ENCODE measurements around the gene CMKLR1. TPM values are rescaled to one million over a fixed set of nuclear protein-coding genes. Genes with fewer than 3 reads are reported as not detected.

Gene CMKLR1
- total RNA-seq, 1 experiment from 2014 or later: 0.24 TPM

DNA sequence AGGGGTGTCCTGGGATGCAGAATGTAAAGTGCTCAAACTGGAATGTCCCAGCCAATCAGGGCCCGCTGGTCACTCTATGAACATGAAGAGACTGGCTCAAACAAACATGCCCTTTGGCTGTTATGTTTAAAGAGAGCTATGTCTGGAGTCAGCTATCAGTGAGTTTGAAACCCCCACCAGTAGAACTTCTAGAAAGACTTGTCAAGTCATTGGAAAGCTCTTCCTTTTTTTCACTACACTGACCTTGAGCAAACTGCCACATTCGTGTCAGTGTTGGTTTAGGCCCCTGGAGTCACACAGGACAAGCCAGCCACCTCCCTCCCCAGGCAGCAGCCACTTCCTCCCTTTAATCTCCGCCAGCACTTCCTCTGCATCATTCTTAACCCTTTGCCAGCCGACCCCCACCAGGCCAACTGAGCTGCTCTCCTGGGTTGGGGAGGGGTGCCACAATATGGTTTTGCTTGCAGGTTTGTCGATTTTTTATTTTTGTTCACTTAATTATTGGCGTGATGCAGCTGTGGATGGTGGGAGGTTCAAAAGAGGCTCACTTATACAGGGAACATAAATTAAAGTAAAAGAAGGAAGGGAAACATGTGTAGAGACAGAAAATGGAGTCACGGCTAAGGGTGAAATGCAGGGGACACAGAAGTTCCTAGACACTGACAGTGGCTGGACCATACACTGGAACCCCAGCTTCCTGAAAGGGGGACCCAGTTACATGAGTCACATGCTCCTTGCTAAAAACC is 25.3 kb downstream of the CMKLR1 start:
- Histone ChIP-seq H3K9me3 (ENCODE audit: low read depth, low read length, poor library complexity, severe bottlenecking) (no peaks in the 10 kb centered on the region), H3K4me1 (ENCODE audit: insufficient read depth, low read length, poor library complexity, severe bottlenecking) (no peaks in the 10 kb centered on the region), H3K27me3 (replicated peaks; ENCODE audit: insufficient read depth, low read depth, low read length, poor library complexity) (no peaks in the 10 kb centered on the region), H3K36me3 (ENCODE audit: insufficient read depth, low read length, poor library complexity, severe bottlenecking) (no peaks in the 10 kb centered on the region), H3K27ac (ENCODE audit: low read depth, low read length, poor library complexity, severe bottlenecking) (no peak overlapping the region), H3K4me3 (ENCODE audit: low read depth, low read length, poor library complexity, severe bottlenecking) (no peak overlapping the region)
- no peak for TF ChIP-seq EZH2 (IDR thresholded peaks at IDR 0.05; ENCODE audit: borderline replicate concordance, low read depth, low read length, poor library complexity, severe bottlenecking)
- TF ChIP-seq, protein P1, sequence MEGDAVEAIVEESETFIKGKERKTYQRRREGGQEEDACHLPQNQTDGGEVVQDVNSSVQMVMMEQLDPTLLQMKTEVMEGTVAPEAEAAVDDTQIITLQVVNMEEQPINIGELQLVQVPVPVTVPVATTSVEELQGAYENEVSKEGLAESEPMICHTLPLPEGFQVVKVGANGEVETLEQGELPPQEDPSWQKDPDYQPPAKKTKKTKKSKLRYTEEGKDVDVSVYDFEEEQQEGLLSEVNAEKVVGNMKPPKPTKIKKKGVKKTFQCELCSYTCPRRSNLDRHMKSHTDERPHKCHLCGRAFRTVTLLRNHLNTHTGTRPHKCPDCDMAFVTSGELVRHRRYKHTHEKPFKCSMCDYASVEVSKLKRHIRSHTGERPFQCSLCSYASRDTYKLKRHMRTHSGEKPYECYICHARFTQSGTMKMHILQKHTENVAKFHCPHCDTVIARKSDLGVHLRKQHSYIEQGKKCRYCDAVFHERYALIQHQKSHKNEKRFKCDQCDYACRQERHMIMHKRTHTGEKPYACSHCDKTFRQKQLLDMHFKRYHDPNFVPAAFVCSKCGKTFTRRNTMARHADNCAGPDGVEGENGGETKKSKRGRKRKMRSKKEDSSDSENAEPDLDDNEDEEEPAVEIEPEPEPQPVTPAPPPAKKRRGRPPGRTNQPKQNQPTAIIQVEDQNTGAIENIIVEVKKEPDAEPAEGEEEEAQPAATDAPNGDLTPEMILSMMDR (conservative IDR thresholded peaks at IDR 0.05; ENCODE audit: low read depth, low read length): no peak
- intact Hi-C loops (cut with micrococcal nuclease; ENCODE audit: unreplicated experiment): no loop called here
- DNase-seq (ENCODE audit: low spot score): no peak
- ChIA-PET CTCF (interaction anchor here (0.6 to 1.0 kb wide), 2 partner anchors 13 to 299 kb away, joined by 3 to 4 read pairs; no protein-coding TSS in a partner anchor), POLR2A (ENCODE audit: low non-redundant PET) (no interaction called here)
- no TSS peak for BruUV-seq (replicated peaks)

DNA sequence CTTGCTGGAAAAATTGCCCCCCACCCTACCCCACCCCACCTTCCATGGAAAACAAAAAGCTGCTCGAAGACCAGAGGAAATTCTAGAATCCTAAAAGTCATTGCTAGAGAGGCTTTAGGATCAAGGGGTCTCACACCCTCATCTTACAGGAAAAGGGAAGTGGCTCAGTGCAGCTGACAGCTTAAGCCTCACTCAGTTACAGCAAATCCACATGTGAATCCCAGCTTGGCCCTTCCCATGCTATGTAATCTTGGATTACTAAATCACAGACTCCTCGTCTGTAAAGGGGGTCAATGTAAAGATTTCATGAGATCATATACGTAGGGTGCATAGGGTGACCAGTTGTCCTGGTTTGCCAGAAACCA is 25.9 kb downstream of the CMKLR1 start:
- no TSS peak for BruUV-seq (replicated peaks)
- Histone ChIP-seq H3K4me1 (ENCODE audit: insufficient read depth, low read length, poor library complexity, severe bottlenecking) (no peaks in the 10 kb centered on the region), H3K9me3 (ENCODE audit: low read depth, low read length, poor library complexity, severe bottlenecking) (no peaks in the 10 kb centered on the region), H3K27ac (ENCODE audit: low read depth, low read length, poor library complexity, severe bottlenecking) (no peak overlapping the region), H3K36me3 (ENCODE audit: insufficient read depth, low read length, poor library complexity, severe bottlenecking) (no peaks in the 10 kb centered on the region), H3K27me3 (replicated peaks; ENCODE audit: insufficient read depth, low read depth, low read length, poor library complexity) (no peaks in the 10 kb centered on the region), H3K4me3 (ENCODE audit: low read depth, low read length, poor library complexity, severe bottlenecking) (no peak overlapping the region)
- POLR2A ChIA-PET (ENCODE audit: low non-redundant PET): no interaction called here
- TF ChIP-seq, protein P1 (conservative IDR thresholded peaks at IDR 0.05; ENCODE audit: low read depth, low read length): no peak
- TF ChIP-seq EZH2 (IDR thresholded peaks at IDR 0.05; ENCODE audit: borderline replicate concordance, low read depth, low read length, poor library complexity, severe bottlenecking): no peak
- no peak for DNase-seq (ENCODE audit: low spot score)
- intact Hi-C loops (cut with micrococcal nuclease; ENCODE audit: unreplicated experiment): no loop called here
- CTCF ChIA-PET: interaction anchor here (1.0 kb wide), 1 partner anchor 13 kb away, joined by 4 read pairs; no protein-coding TSS in a partner anchor

DNA sequence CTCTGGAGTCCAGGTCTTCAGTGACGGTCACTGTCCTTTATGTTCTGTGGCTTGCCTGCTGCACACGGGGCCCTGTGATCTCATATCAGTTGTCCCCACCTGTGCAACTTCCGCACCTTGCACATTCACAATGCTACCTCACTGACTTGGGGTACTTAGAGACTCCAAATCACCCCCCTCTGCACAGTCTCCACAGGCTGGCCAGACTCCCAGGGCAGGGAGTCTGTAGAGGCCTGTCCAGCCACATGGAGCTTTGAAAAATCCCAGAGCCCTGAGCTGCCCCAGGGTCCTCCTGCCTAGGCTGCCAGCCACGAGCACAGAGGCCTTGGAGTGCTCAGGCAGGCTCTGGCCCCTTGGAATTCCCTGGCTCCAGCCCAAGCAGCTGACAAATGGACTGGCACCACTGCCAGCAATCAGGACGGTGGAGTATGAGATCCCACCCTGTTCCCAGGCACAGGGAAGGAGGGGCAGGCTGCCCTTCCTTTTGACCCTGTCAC is 26.4 kb downstream of the CMKLR1 start:
- CTCF ChIA-PET: no interaction called here
- H3K4me1 ChIP-seq (ENCODE audit: insufficient read depth, low read length, poor library complexity, severe bottlenecking): no peaks in the 10 kb centered on the region
- H3K27ac ChIP-seq (ENCODE audit: low read depth, low read length, poor library complexity, severe bottlenecking): no peak overlapping the region
- H3K4me3 ChIP-seq (ENCODE audit: low read depth, low read length, poor library complexity, severe bottlenecking): no peak overlapping the region
- intact Hi-C loops (cut with micrococcal nuclease; ENCODE audit: unreplicated experiment): no loop called here
- BruUV-seq (replicated peaks): no TSS peak
- POLR2A ChIA-PET (ENCODE audit: low non-redundant PET): no interaction called here
- no peaks in the 10 kb centered on the region for H3K9me3 ChIP-seq (ENCODE audit: low read depth, low read length, poor library complexity, severe bottlenecking)
- peaks cover under 1% of the 10 kb centered on the region for H3K27me3 ChIP-seq (replicated peaks; ENCODE audit: insufficient read depth, low read depth, low read length, poor library complexity)
- no peaks in the 10 kb centered on the region for H3K36me3 ChIP-seq (ENCODE audit: insufficient read depth, low read length, poor library complexity, severe bottlenecking)
- TF ChIP-seq, protein P1 (conservative IDR thresholded peaks at IDR 0.05; ENCODE audit: low read depth, low read length): no peak
- no peak for TF ChIP-seq EZH2 (IDR thresholded peaks at IDR 0.05; ENCODE audit: borderline replicate concordance, low read depth, low read length, poor library complexity, severe bottlenecking)
- no peak for DNase-seq (ENCODE audit: low spot score)

All from A673 (cell line).